ENCODE measurements around the gene GGN.
A peak's percentile ranks its signal among the peaks of the same experiment; 100 is the strongest.

DNA sequence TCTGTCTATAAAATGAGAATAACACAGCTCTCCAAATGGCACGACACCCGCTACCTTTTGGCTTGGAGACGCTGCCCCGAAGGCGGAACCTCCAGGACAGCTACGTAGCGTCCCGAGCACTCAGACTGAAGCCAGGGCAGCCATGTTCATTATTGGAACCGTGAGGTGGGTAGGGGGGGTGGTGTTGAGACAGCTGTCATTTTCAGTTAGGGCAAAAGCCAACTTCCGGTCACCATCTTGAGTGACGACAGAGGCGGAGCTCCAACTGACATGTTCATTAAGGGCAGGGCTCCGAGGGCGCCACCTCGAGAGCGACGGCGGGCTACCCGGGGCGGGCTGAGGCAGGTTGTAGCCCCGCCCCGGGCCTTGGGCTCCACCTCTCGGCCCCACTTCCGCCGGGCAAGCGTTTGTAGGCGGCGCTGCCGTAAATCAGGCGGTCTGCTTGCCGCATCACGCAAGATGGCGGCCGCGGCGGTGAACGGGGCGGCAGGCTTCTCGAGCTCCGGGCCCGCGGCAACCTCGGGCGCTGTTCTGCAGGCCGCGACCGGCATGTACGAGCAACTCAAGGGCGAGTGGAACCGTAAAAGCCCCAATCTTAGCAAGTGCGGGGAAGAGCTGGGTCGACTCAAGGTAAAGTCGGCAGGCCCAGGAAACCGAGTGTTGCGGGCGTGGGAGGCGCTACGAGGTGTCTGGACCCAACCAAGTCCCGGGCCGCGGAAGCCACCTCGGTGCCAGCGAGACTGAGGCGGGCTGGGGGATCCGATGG lies 13.3 kb downstream of the GGN start, which contains the start of gene PSMD8:
- TF ChIP-seq, protein P1, sequence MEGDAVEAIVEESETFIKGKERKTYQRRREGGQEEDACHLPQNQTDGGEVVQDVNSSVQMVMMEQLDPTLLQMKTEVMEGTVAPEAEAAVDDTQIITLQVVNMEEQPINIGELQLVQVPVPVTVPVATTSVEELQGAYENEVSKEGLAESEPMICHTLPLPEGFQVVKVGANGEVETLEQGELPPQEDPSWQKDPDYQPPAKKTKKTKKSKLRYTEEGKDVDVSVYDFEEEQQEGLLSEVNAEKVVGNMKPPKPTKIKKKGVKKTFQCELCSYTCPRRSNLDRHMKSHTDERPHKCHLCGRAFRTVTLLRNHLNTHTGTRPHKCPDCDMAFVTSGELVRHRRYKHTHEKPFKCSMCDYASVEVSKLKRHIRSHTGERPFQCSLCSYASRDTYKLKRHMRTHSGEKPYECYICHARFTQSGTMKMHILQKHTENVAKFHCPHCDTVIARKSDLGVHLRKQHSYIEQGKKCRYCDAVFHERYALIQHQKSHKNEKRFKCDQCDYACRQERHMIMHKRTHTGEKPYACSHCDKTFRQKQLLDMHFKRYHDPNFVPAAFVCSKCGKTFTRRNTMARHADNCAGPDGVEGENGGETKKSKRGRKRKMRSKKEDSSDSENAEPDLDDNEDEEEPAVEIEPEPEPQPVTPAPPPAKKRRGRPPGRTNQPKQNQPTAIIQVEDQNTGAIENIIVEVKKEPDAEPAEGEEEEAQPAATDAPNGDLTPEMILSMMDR (optimal IDR thresholded peaks at IDR 0.05 in 1 of 3, IDR thresholded peaks at IDR 0.05 in 1 of 3, conservative IDR thresholded peaks at IDR 0.05 in 1 of 3; ENCODE audit: extremely low read depth in 1 of 3, insufficient read depth in 2 of 3, low read length in 3 of 3): peak in 2 of 3 experiments; percentile 24 to 25
- no peak for TF ChIP-seq EZH2 (IDR thresholded peaks at IDR 0.05; ENCODE audit: low read length)
